Cerebellar cortex (tissue), 1 donor: ENCODE results near the gene SACM1L.
"Not testable (repeated sequence)": the region's sequence is repeated elsewhere in the genome, so short reads cannot be mapped to it uniquely, and the experiment has no call there.

Source experiments
- DNase-seq: peaks from one replicate; pipeline ENCODE4 v3.0.0-alpha.2; 2015; ENCODE audit warnings: low spot score

SACM1L gene

DNA sequence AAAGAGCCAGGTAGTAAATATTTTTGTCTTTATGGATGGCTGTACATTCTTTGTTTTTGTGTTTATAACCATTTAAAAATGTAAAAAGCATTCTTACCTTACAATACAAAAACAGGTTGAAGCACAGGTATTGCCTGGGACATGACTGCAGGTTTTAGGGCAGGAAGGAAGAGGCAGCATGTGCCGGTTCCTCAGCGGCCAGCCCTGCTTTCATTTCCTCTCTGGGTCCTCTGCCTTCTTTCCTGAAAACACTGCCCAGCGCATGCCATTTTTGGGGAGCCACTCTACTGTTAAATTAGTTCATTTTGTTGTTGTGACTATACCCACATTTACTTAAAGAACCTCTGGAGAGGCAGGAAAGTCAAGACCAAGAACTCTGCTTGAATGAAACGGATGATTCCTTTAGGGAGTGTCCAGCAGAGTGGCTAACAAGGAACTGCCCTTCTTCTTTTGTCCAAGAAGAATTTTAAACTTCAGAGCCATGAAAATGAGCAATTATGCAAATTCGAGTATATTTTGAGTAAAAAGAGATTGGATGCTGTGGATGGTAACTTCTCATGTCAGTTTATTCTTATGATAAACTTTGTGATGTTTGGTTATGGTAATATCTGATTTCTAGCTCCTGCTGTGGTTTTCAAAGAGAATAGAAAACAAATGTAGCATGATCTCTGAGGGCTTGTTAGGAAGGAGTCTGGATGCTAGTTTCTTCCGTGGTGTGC is 52.7 kb downstream of the SACM1L start:
- no peak for DNase-seq

DNA sequence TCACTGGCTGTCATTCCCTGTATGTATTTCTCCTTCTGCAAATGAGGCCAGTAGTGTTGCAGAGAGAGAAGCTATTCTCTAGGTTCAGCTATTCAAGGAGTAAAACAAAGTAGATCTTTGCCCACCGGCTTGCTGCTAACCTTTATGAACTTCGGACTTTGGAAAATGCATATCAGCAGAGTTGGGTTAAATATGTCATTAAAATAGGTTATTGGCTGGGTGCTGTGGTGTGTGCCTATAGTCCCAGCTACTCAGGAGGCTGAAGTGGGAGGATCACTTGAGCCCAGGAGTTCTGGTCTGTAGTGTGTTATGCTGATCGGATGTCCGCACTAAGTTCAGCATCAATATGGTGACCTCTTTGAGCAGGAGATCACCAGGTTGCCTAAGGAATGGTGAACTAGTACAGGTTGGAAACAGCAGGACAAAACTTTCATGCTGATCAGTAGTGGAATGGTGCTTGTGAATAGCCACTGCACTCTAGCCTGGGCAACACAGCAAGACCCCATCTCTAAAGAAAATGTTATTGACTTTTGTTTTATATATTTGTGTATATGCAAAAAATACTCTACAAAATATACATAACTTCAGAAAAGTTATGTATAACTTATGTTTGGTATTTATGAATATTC is 53.4 kb downstream of the SACM1L start:
- DNase-seq: no peak

DNA sequence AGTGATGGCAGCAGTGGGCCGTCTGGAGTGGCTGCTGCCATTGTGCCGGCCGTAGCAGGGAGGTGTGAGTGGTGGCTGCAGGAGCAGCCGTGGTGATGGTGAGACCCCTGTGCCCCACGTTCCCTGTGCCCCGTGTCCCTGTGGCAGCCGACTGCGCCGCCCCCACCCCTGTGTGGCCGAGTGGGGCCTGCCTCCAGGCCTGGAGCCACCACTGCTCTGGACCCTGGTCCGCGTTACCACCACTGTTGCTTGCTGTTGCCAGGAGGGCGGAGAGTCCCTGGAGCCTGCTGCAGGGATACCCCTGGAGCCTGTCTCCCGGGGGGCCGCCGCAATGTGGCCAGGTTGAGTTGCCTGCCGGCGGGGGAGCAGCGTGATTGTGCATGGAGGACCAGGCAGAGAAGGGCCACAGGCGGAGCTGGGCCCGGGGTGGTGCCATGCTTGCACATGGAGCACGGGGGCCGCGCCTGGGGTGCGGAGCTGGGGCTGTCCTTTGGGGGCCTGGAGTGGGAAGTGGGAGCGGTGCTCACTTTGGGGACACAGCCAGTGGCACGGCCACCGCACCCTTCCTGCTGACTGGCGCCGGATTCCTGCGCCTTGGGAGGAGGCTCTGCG is 57.1 kb downstream of the SACM1L start:
- no peak for DNase-seq

DNA sequence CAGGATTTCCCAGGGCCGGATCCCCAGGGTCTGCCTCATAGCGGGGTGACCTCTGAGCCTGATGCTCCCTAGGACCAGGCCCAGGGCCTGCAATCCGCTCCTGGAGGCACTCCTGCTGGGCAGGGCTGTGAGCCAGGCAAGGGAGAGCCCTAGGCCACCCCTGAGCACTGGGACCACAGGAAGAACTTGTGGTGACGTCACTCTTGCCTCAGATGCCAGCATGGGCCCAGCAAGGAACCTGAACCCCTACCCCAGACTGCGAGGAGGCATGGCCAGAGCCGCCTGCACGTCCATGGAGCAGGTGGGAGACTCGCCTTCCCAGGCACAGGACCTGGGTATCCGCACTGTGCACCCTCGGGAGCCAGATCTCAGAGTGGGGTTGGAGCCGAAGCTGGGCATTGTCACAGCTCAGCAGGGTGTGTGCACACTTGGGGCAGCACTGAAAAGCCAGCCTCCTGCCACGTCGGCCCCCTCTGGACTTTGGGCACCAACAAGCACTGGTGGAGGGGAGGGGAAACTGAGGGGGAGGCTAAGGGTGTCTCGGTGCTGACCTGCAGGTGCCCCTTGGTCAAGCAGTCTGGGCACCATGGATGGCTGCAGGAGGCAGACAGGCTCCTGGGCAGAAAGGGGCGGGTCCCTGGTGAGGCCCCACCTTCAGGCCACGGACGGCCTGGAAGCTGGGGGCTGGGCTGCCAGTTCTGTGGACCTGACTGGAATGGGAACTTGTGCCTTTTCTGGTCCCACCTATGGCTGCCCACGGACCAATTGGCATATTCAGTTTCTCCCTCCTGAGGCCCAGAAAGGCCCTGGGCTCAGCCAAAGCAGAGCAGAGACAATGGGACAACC is 57.8 kb downstream of the SACM1L start:
- no peak for DNase-seq

DNA sequence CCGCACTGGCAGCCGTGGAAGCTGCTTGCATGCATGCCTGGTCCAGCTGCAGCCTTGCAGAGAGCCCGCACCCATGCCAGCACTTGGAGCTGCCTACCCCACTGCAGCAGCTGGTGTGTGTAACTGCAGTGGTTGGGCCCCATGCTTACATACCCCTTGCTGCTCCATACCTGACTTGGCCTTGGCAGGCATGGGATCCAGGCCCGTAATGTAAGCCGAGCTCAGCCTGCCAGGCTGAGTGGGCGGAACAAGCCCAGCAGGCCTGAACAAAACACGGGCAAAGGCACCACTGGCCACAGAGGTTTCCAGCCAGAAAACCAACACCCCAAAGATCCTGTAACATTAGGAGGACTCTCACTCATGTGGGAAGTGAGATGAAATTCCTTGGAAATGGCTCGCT is 58.9 kb downstream of the SACM1L start:
- DNase-seq: no peak

DNA sequence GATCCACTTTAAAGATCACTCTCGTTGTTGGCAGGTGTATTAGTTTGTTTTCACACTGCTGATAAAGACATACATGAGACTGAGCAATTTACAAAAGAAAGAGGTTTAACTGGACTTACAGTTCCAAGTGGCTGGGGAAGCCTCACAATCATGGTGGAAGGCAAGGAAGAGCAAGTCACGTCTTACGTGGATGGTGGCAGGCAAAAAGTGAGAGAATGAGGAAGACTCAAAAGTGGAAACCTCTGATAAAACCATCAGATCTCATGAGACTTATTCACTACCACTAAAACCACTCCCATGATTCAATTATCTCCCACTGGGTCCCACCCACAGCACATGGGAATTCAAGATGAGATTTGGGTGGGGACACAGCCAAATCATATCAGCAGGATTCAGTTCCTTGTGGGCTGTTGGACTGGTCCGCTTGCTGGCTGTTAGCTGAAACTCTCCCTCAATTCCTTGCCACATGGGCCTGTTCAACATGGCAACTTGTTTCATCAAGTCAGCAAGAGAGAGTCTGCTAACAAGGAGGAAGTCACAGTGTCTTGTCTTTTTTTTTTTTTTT is 59.9 kb downstream of the SACM1L start:
- DNase-seq: not testable (repeated sequence)

DNA sequence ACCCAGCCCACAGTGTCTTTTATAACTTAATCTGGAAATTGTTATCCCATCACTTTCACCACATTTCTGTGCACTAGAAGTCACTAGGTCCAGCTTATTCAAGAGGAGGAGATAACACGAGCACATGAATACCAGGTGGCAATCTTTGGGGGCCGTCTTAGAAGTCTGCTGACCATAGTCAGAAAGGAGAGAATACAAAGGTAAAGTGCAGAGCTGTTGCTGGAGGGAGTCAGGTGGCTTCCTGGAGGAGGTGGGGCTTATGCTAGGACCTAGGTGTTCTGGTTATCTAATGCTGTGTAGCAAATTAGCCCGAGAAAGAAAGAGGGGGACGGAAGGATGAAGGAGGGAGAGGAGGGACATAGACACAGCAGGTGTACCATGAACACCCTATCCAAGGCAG is 60.7 kb downstream of the SACM1L start:
- DNase-seq: no peak

DNA sequence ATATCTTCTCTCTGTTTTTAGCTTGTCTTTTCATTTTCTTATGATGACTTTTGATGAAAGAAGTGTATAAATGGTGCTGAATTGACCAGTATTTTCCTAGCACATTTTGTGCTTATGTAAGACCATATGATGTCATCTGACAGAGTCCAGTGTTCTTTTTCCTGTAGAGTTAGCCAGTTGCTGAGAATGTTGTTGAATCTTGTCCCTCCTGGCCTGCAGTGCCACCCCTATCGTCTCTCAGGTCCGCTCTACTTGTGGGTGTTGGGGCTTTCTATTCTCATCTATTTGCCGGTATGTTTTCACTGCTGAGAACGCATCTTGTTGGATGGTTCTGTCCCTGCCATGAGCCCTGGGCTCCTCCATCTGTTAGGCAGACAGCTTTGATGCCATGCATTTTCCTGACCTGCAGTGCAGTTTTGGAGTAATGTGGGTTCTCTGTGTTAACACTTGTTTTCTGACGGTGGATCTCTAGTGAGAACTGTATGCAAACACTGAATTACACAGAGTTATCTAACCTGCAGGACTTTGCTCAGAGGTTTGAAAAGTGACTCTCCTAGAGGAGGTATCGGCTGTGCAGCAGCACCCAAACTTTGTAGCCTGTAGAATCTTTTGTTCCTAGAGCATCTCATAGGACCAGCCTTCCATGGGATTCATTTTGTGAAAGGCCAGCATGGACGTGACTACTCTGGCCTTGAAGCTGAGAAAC is 62.5 kb downstream of the SACM1L start:
- peak; percentile 64 for DNase-seq

DNA sequence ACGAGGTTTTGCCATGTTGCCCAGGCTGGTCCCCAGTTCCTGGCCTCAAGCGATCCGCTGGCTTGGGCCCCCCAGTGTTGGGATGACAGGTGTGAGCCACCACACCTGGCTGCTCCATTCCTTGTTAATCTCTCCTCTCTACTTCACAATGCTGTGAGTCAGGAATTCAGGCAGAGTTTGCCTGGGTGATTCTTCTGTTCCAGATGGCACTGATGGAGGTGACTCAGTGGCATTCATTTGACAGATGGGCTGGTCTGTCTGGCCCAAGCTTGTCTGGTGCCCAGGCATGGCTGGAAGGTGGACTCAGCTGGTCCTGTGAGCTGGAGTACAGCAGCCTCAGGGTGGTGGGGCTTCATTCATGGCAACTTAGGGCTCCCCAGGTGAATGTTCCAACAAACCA is 63.9 kb downstream of the SACM1L start:
- DNase-seq: no peak

DNA sequence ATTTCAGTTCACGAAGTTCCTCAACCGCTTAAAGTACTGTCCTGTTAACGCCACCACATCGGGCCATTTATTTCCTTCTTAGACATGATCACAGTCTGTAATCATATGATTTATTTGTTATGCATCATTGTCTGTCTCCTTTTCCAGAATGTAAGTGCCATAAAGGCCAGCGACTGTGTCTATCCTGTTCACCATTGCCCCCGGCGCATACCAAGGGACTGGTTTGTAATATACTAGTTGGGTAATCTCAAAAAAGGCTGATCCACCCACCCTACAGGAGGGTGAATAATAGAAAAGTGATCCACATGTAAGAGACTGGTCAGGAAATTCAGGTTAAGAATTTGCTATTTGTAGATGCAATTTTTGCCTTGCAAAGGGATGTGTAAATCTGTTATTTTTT is 65.3 kb downstream of the SACM1L start:
- DNase-seq: no peak

DNA sequence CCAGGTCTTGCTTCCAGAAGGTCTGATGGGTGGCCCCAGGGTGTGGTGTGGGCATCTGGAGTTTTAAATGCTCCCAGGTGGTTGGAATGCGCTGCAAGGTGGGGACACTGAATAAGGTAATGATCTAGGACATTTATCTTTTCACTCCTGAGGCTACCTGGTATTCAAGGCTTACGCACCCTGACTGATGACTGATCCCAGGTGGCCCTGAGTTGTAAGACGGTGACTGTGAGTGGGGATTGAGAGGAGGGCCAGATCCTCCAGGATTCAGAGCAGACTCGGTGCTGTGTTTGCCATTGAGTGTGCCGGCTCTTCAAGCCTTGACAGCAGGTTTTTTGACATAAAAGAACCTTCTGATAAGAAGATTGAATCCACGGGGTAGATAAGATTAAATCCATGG is 66.9 kb downstream of the SACM1L start:
- no peak for DNase-seq

DNA sequence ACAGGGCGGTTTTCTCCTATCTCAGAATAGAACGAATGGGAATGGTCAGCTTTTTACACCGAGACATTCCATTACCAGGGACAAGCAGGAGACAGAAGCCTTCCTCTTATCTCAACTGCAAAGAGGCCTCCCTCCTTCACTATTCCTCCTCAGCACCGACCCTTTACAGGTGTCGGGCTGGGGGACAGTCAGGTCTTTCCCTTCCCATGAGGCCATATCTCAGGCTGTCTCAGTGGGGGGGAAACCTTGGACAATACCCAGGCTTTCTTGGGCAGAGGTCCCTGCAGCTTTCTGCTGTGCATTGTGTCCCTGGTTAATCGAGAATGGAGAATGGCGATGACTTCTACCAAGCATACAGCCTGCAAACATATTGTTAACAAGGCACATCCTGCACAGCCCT is 67.9 kb downstream of the SACM1L start:
- DNase-seq: not testable (repeated sequence)

DNA sequence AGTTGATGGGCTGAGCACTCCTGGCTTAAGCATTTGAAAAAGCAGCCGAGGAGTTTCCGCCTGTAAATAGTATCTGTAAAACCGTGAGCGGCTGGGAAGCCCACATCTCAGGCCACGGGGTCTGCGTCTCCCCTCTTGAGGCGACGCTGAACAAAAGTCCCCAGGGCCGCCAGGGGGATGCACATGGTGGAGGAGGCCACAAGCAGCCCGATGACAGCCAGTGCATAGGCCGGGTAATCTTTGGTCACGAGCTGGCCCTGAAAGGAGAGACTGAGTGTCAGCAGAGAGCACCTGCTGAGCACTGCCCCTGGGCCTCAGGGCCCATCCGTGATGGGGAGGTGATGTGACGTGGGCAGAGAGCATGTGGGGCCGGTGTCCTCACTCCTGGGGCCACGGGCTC is 69.7 kb downstream of the SACM1L start:
- no peak for DNase-seq

DNA sequence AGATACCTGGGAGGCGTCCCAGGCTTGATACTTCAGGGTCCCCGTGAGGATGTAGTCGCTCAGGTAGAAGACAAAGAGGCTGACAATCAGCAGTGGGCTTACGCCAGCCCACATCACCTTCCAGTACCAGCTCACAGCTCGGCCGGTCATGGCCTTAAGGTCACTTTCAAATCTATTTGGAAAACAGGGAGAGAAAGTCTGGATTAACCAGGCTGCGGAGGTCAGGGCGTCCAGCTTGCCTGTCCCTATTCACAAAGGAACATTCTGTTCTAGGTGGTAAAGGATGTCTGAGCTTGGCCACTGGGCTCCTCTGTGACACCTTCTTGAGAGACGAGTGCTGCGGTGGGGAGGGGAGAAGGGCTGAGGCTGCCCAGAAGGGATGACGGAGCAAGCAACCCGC is 70.7 kb downstream of the SACM1L start:
- no peak for DNase-seq

DNA sequence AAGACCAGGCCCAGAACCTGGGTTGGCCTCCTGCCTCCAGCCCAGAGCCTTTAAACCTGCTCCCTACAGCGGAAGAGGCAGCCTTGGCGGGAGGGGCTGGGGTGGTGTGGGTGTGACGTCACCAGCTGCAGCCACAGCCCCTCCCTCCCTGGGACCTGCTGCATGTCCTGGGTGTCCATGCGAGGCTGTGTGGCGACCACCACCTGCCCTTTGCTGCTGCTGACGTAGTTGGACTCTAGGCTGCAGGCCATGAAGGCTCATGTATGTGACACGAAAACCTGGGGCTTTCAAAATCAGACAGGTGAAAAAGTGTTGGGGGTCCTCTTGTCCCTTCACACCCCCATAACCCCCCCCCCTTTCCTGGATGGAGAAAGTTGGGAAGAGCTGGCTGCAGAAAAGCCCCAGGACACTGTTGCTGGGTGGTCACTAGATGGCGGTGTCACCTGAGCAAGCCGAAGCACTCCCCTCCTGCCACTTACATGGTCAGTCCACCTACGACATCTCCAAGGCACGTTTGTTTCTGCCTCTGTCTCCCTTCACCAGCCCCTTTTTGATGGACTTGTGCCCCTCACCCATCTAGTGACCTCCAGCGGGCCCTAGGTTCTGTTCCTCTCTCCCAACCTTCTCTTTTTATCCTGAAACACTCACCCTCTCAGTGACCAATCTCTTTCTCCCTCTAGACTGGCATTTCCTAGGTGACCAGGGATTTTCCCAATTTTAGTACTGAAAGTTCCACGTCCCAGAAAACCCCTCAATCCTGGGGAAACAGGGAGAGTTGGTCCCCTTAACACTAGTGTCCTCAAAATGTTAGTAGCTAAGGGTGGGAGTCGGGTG is 71.9 kb downstream of the SACM1L start:
- DNase-seq: peak; percentile 60

DNA sequence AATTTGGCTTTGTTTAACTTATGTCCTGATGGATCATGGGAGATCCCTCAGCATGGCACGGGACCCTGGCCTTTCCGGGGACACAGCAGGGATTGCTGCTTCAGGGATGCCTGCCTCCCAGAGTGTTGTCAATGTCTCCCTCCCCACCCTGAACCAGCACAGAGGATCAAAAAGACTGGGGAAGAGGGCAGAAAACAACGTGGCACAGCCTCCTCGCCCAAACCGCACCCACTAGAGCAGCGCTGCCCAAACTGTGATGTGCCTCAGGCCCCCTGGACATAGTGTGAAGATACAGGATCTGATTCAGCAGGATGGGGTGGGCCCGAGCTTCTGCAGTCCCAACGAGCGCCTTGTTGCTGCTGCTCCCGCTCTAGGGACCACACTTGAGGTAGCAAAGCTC is 72.6 kb downstream of the SACM1L start:
- no peak for DNase-seq

DNA sequence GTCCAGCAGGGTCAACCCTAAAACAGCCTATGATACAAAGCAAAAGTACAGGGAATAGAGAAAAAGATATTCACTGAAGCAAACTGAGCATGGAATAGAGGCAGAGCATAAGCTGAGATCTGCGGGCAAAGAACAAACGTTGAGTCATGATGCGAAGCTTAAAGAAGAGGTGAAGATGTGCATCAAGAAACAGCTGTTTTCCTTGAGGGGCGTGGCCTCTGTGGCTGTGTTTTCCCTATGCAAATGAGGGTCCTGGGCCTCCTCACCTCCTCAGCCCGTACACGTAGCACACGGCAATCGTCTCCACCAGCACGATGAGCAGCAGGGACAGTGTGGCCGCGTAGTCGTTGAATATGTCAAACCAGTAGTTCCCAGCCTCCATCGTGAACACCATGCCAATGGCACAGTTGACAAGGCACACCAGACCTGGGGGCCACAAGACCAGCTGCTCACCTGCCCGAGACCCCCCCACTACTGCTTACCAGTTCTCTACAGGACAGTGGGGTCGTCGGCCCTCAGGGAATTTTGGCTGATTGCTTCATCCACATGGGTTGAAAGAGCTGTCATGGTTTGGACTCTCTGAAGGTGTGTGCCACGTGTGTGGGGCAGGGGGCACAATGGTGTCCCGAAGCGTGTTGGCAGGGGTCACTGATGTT is 73.6 kb downstream of the SACM1L start:
- DNase-seq: no peak

DNA sequence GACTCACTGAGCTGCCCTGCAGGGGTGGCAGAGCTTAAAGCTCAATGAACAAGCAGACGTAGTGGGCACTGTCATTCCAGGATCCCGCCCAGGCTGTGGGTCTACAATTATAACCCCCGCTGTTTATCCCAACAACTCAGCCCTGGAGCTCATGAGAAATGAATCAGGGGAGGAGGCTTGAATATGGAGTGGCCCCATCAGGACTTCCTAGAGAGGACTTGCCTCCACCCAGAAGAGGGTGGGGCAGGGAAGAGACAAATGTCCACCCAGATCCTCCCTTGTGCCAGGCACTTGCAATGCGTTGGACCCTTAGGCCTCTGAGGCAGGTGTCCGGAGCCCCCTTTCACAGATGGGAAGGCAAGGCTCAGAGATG is 74.1 kb downstream of the SACM1L start:
- DNase-seq: no peak

DNA sequence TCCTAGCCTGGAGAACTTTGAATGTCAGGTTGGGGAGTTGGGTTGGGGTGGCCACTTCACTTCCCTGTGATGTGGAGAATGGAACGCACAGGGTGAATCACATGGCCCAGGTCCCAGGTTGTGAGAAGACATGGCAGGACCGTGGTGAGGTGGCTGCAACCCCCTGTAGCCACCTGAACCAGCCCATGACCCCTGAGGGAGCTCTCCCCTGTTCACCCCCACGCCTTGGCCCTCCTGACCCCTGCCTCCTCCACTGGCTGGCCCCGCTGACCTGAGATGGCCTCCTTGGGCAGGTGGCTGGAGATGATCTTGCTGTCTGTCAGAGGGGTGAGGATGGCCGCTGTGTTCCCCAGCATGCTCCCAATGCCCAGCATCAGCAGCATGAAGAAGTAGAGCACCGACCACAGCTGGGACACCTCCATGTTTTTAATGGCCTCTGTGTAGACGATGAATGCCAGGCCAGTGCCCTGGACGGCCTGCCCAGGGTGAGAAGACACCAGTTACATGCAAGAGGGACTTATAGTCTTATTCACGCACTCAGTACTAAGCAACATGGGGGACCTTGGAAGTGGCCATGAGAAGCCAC is 76.2 kb downstream of the SACM1L start:
- no peak for DNase-seq

DNA sequence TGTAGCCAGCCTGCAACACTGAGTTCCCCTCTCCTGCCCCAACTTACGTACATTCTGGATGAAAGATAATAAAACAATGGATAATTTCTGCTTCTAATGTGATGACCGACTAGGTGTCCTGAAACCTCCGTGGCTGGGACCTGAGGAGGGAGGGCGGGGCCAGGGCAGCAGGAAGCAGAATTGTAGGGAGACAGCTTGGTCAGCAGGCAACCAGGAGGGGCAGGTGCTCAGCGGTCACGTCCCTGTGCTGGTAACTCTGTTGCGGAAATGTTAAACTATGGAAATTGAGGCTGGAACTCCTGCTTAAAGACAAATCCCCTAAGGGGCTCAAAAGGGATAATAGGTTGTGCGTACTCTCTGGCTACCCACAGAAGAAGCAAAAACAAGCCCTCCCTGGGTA is 76.8 kb downstream of the SACM1L start:
- DNase-seq: no peak
